Activated naive CD4-positive, alpha-beta T cell treated with anti-CD3 and anti-CD28 coated beads, Interleukin-2, amount 50 U/mL, for 16 hours (primary cell): ENCODE data around the gene CBFB.
"Not testable (repeated sequence)": the region's sequence is repeated elsewhere in the genome, so short reads cannot be mapped to it uniquely, and the experiment has no call there.

Source experiments
- DNase-seq: peaks from one replicate; pipeline ENCODE4 v3.0.0-alpha.2; 2020

The CBFB gene

GRCh38 chr16:67028696-67029253, at the start of gene CBFB:
CBFB (plus strand) TSS chr16:67029149; CDS start chr16:67029408, 259 bp downstream.
- peak; percentile 92 for DNase-seq

GRCh38 chr16:66983033-66983432, 45.9 kb upstream of the CBFB start:
- no peak for DNase-seq

GRCh38 chr16:66984892-66985311, 44.0 kb upstream of the CBFB start:
- DNase-seq: peak; percentile 62

GRCh38 chr16:66986559-66986958, 42.4 kb upstream of the CBFB start:
- no peak for DNase-seq

- DNase-seq: no peak
Observed at GRCh38 chr16:66988197-66988788, 40.7 kb upstream of the CBFB start, which contains the start of gene CES4A. CES4A (plus strand) TSS chr16:66988589; CDS start chr16:66988773, 184 bp downstream.

- no peak for DNase-seq
Observed at GRCh38 chr16:66991545-66992077, 37.3 kb upstream of the CBFB start.

GRCh38 chr16:66993558-66993957, 35.4 kb upstream of the CBFB start:
- not testable (repeated sequence) for DNase-seq

- DNase-seq: no peak
Observed at GRCh38 chr16:66996324-66996982, 32.5 kb upstream of the CBFB start.

- DNase-seq: no peak
Observed at GRCh38 chr16:66996983-66997358, 32.0 kb upstream of the CBFB start.

GRCh38 chr16:67000384-67001351, 28.3 kb upstream of the CBFB start:
- peak; percentile 63 for DNase-seq

GRCh38 chr16:67001726-67002125, 27.2 kb upstream of the CBFB start:
- DNase-seq: no peak

- DNase-seq: no peak
Observed at GRCh38 chr16:67006930-67007658, 21.9 kb upstream of the CBFB start.

- DNase-seq: no peak
Observed at GRCh38 chr16:67009158-67009557, 19.8 kb upstream of the CBFB start.

GRCh38 chr16:67011274-67011673, 17.7 kb upstream of the CBFB start:
- no peak for DNase-seq

- DNase-seq: no peak
Observed at GRCh38 chr16:67013233-67013822, 15.6 kb upstream of the CBFB start.

- peak; percentile 70 for DNase-seq
Observed at GRCh38 chr16:67013823-67014633, 14.9 kb upstream of the CBFB start.

- DNase-seq: no peak
Observed at GRCh38 chr16:67014634-67015312, 14.2 kb upstream of the CBFB start.

- no peak for DNase-seq
Observed at GRCh38 chr16:67015313-67015731, 13.6 kb upstream of the CBFB start.

- DNase-seq: no peak
Observed at GRCh38 chr16:67016143-67016542, 12.8 kb upstream of the CBFB start.
